ENCODE measurements around the gene HERC2.
"Not testable (repeated sequence)": the region's sequence is repeated elsewhere in the genome, so short reads cannot be mapped to it uniquely, and the experiment has no call there.

The HERC2 gene

GRCh38 chr15:28322129-28322588 is at the start of gene HERC2:
Gene HERC2 (minus strand): TSS chr15:28322179. CDS start chr15:28321433, 746 bp downstream.
- DNase-seq, result not testable (repeated sequence)

GRCh38 chr15:28365502-28365901 is 43.5 kb upstream of the HERC2 start:
- not testable (repeated sequence) for DNase-seq

GRCh38 chr15:28357984-28358383 is 36.0 kb upstream of the HERC2 start, which contains the start of gene GOLGA6L24:
Gene GOLGA6L24 (minus strand): TSS chr15:28358084. CDS start chr15:28358023, 61 bp downstream.
- DNase-seq, result not testable (repeated sequence)

GRCh38 chr15:28321358-28322078 is 461 bp downstream of the HERC2 start:
- DNase-seq, result not testable (repeated sequence)

DNA sequence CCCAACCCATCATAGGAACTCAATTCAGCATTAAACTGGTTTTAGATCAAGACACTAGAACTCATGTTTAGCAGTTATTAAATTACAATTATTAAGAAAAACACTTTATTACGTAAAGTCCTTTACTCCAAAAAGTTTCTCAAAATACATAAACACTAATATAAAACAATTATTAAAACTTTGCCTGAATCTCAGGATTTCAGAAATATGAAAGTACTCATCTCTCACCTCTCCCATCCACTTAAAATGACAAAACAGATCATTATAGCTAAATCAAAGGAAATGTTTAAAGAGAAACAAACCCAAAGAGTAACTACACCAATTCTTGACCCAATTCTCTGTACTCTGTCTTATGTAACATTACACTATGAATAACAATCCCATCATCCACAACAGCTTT is 2.3 kb downstream of the HERC2 start:
- DNase-seq, result not testable (repeated sequence)

DNA sequence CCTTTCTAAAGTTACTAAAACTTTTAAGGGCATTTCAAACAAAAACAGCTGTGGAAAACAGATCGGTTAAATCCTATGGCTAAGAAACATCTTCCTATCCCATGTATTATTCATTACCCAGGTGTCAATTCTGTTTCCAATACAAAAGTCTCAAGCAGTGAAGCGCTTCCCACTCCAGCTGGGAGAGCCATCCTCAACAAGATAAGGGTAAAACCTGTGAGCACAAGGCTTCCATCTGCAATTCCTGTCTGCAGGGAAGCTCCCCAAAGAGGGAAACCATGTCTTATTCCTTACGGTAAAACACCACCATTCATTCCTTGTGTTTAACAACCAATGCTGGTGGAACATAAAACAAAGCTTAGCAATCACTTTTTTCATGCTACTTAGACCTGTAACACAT is 3.2 kb downstream of the HERC2 start:
- not testable (repeated sequence) for DNase-seq

- not testable (repeated sequence) for DNase-seq
These were observed 3.9 kb downstream of the HERC2 start for GRCh38 chr15:28318122-28318521.

GRCh38 chr15:28316958-28317357 is 5.0 kb downstream of the HERC2 start:
- DNase-seq, result not testable (repeated sequence)

- DNase-seq, result not testable (repeated sequence)
These were observed 11.5 kb downstream of the HERC2 start for GRCh38 chr15:28310454-28310853.

GRCh38 chr15:28308718-28309117 is 13.3 kb downstream of the HERC2 start:
- not testable (repeated sequence) for DNase-seq

DNA sequence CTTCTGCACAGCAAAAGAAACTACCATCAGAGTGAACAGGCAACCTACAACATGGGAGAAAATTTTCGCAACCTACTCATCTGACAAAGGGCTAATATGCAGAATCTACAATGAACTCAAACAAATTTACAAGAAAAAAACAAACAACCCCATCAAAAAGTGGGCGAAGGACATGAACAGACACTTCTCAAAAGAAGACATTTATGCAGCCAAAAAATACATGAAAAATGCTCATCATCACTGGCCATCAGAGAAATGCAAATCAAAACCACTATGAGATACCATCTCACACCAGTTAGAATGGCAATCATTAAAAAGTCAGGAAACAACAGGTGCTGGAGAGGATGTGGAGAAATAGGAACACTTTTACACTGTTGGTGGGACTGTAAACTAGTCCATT is 16.3 kb downstream of the HERC2 start:
- DNase-seq, result not testable (repeated sequence)

DNA sequence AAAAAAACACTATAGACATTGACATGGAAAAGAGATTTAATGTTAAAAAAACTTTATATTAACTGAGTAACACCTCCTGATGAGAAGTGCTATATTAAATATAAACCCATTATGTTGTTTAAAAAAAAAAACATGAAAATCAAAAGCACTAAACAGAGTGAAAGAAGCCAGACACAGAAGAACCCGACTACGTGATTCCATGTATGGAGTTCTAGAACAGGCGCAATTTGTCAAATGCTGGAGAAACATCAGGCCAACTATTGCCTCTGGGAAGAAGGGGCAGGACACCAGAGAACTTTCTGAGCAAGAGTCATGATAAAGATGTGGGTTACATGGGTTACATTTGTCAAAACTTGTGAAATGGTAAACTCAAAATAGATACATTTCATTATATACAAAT is 24.5 kb downstream of the HERC2 start:
- not testable (repeated sequence) for DNase-seq

GRCh38 chr15:28296814-28297213 is 25.2 kb downstream of the HERC2 start:
- DNase-seq, result not testable (repeated sequence)

- DNase-seq, result not testable (repeated sequence)
These were observed 26.9 kb downstream of the HERC2 start for GRCh38 chr15:28295009-28295563.

- not testable (repeated sequence) for DNase-seq
These were observed 27.4 kb downstream of the HERC2 start for GRCh38 chr15:28294560-28294959.

DNA sequence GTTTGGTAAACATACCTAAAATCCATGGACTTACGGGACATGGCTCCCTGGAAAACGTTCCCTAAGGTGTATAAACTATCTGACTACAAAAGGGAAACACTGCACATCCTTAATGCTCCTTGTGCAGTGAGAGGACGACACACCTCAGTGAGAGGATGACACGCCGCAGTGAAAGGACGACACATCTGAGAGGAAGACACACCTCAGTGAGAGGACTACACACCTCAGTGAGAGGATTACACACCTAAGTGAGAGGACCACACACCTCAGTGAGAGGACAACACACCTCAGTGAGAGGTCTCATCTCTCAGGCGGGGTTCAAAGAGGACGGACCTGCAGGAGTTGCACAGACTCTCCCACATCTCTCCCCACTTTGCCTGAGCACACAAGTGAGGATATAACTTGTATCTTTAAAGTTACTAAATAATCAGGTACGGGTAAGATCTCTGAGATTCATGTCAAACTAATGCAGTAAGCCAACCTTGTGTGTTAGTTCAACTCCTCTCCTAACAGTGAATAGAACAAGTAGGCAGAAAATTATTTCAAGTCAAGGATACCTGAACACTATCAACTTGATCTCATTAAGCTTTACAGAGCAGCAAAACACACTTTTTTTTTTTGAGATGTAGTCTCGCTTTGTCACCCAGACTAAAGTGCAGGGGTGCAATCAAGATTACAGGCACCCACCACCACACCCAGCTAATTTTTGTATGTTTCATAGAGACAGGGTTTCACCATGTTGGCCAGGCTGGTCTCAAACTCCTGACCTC is 32.1 kb downstream of the HERC2 start:
- DNase-seq, result no peak

DNA sequence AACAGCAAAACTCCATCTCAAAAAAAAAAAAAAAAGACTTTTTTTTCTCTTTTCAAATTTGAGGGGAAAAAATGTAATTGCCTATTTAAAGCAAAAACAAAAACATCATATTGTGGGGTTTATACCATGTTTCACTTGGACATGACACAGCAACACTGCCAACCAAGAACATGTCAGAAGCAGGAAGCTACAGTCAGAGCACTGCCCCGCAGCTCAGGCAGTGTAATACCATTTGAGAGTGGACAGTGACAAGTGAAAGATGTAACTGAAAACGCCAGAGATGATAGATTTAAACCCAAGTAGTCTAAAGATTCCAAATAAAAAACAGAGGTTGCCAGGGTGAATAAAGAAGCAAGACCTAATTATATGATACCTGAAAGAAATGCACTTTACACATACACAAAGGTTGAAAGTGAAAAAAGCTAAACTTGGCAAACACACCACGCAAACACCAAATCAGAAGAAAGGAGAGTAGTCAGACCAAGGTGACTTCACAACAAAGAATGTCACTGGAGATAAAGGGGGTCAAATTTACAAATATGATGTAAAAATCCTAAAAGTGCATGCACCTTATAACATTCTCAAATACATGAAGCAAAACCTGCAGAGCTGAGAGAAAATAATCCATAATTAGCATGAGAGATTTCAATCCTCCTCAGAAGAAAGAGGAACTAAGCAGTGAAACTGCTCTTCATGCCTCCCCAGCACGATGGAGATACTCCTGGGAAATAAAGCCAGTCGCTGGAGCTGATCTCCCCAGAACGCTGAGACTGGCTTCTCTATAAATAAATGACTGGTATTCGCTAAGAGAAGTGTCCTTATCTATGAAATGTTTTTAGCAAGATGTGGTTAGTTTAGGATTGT is 32.9 kb downstream of the HERC2 start:
- not testable (repeated sequence) for DNase-seq

- DNase-seq, result not testable (repeated sequence)
These were observed 35.3 kb downstream of the HERC2 start for GRCh38 chr15:28286659-28287058.

DNA sequence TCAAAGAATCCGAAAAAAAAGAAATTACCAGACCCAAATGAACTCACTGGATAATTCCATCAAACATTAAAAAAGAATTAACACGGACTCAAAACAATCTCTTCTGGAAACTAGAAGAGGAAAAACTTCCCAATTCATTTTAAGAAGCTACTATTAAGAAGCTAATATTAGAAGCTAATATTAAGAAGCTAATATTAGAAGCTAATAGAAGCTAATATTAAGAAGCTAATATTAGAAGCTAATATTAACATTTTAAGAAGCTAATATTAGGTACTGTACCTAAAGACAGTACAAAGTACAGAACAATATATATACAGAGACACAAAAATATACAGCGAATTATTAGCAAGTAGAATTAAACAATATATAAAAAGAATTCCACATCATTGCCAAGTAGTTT is 35.9 kb downstream of the HERC2 start:
- no peak for DNase-seq

GRCh38 chr15:28281876-28282275 is 40.1 kb downstream of the HERC2 start:
- no peak for DNase-seq

GRCh38 chr15:28274635-28275034 is 47.3 kb downstream of the HERC2 start:
- DNase-seq, result no peak

DNA sequence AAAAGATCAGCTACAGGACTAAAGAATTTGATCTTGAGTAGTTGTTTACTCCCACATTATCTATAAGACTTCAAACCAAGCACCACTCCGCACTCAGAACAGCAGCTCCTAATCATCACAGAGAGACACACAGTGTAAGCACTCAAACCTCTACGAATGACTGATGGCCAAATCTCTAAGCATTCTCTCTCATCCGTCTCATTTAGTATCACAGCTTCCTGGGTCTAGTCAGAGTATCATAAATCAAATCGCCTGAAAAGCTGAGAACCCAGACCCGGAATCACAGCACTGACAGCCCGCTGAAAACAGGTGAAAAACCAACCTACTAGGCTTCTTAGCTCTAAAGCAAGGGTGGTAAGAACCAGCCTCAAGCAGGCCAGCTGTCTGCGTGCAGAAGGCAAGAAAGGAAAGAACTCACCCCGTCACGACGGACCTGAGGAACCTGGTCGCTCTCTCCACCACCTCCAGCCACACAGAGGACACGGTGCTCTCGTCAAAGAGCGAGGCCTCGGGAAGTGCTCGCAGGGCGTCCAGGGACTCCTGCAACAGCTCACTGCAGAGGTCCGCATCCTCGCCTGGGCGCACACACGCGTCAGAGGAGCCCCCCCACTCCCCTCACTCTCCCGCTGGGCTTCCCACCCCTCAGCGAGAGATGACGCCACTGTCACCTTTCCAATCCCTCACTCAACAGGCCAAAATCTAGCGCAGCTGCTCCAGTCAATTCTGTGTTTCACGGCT is 47.9 kb downstream of the HERC2 start:
- no peak for DNase-seq
